Measurements from ENCODE around the gene PLBD2. TPM values are rescaled to one million over a fixed set of nuclear protein-coding genes. Genes with fewer than 3 reads are reported as not detected.

Gene PLBD2
- total RNA-seq, 1 experiment from 2014 or later = 31.4 TPM

- Histone ChIP-seq H3K14ac (ENCODE audit: insufficient read depth, low read length) (no peak overlapping the region), H4K8ac (replicated peaks; ENCODE audit: insufficient read length, low read depth, low read length) (no peak overlapping the region), H2BK20ac (ENCODE audit: low read depth, low read length, poor library complexity, severe bottlenecking) (no peak overlapping the region), H3K79me1 (ENCODE audit: insufficient read depth, low read depth, low read length, poor library complexity, severe bottlenecking) (no peaks in the 10 kb centered on the region), H2BK12ac (ENCODE audit: insufficient read length, low read depth, low read length) (no peak overlapping the region), H2AFZ (ENCODE audit: low read length) (no peak overlapping the region), H3K79me2 (ENCODE audit: insufficient read depth, low read length) (no peaks in the 10 kb centered on the region), H3K27ac (ENCODE audit: insufficient read length, low read depth, low read length) (no peak overlapping the region), H3K56ac (ENCODE audit: insufficient read length, low read depth, low read length) (no peak overlapping the region), H3K9me3 (ENCODE audit: control insufficient read depth, low read depth, low read length) (no peaks in the 10 kb centered on the region), H3K4me2 (ENCODE audit: insufficient read depth, insufficient read length, low read length) (no peak overlapping the region), H3K23ac (ENCODE audit: insufficient read length, low read depth, low read length) (no peak overlapping the region), H3K9ac (ENCODE audit: extremely low read depth, insufficient read length, low read length) (no peak overlapping the region), H2BK5ac (ENCODE audit: insufficient read length, low read length) (no peak overlapping the region), H4K5ac (ENCODE audit: insufficient read length, low read depth, low read length) (no peak overlapping the region), H3K18ac (ENCODE audit: insufficient read length, low read depth, low read length) (no peak overlapping the region), H3K23me2 (ENCODE audit: insufficient read length, low read depth, low read length, poor library complexity, severe bottlenecking) (no peaks in the 10 kb centered on the region), H3K4ac (ENCODE audit: low read depth, low read length) (no peak overlapping the region), H3T11ph (ENCODE audit: low read length) (no peak overlapping the region), H3K27me3 (ENCODE audit: insufficient read depth, low read length) (no peaks in the 10 kb centered on the region), H3K4me1 (ENCODE audit: insufficient read depth, low read length) (no peaks in the 10 kb centered on the region), H4K91ac (ENCODE audit: insufficient read length, low read depth, low read length) (no peak overlapping the region), H2AK5ac (ENCODE audit: insufficient read length, low read length) (no peak overlapping the region), H2BK120ac (ENCODE audit: low read depth, low read length, poor library complexity, severe bottlenecking) (no peak overlapping the region), H2BK15ac (ENCODE audit: low read depth, low read length) (no peak overlapping the region), H4K20me1 (ENCODE audit: control insufficient read depth, insufficient read depth, insufficient read length) (no peaks in the 10 kb centered on the region)
- no peaks in the 10 kb centered on the region; the same call in 1 of the 2 replicates for H3K27me3 Mint-ChIP-seq (ENCODE audit: low read depth)
- H3K4me3 Mint-ChIP-seq = no peak overlapping the region
- no CpG with 5 or more reads among the region's 14 CpGs for WGBS (ENCODE audit: extremely low coverage, insufficient read length, low lambda C conversion rate)
- peaks cover 6 to 40% (median 38%) of the 10 kb centered on the region in 3 experiments; a peak in 6 of 7 replicates for H3K36me3 Mint-ChIP-seq (ENCODE audit: insufficient read depth in 1 of 3, low read depth in 3 of 3)
- H3K4me1 Mint-ChIP-seq = peaks cover 0 to 3% of the 10 kb centered on the region in 2 experiments; a peak in 2 of 4 replicates
- TF ChIP-seq CTCF (conservative IDR thresholded peaks at IDR 0.05) = no peak
- no peak overlapping the region for H3K27ac Mint-ChIP-seq
- DNase-seq = no peak
- no peaks in the 10 kb centered on the region for H3K9me3 Mint-ChIP-seq
Measured at GRCh38 chr12:113384778-113385177, 26.4 kb downstream of the PLBD2 start.
